Mesothelial cell of epicardium (in vitro differentiated cells): ENCODE results near the gene FBXL14. TPM values are rescaled to one million over a fixed set of nuclear protein-coding genes. Genes with fewer than 3 reads are reported as not detected.

Source experiments
- DNase-seq, 2 experiments: peaks; one replicate each; pipeline ENCODE4 v3.0.0; 2021; ENCODE audit warnings: low spot score in 2 of 2; ENCODE audit not compliant: unreplicated experiment in 2 of 2
- H3K27ac Mint-ChIP-seq: 2 replicates; pipeline ENCODE4 v1.8.0; 2021; ENCODE audit warnings: mixed read lengths
- H3K27me3 Mint-ChIP-seq: 2 replicates; pipeline ENCODE4 v1.8.0; 2021; ENCODE audit warnings: low read depth, mixed read lengths
- H3K36me3 Mint-ChIP-seq: 2 replicates; pipeline ENCODE4 v1.8.0; 2021; ENCODE audit warnings: mixed read lengths
- H3K4me1 Mint-ChIP-seq: 2 replicates; pipeline ENCODE4 v1.8.0; 2021; ENCODE audit warnings: mixed read lengths
- H3K4me3 Mint-ChIP-seq: 2 replicates; pipeline ENCODE4 v1.8.0; 2021; ENCODE audit warnings: mild to moderate bottlenecking, moderate library complexity, mixed read lengths
- H3K9me3 Mint-ChIP-seq: 2 replicates; pipeline ENCODE4 v1.8.0; 2021; ENCODE audit warnings: mixed read lengths
- total RNA-seq: library from RNA; stranded (reverse); gene quantifications from 3 replicates; pipeline ENCODE4 v1.2.1, GENCODE V29; 2021
- TF ChIP-seq, protein P1 (sequence below): fragments of 200-600 bp; sonication (generic); IDR thresholded peaks from one replicate; pipeline ENCODE4 v1.5.0; 2021; ENCODE audit warnings: antibody characterized with exemption; ENCODE audit not compliant: unreplicated experiment

The FBXL14 gene
- total RNA-seq, 1 donor from 2014 or later = 14.8 TPM

DNA sequence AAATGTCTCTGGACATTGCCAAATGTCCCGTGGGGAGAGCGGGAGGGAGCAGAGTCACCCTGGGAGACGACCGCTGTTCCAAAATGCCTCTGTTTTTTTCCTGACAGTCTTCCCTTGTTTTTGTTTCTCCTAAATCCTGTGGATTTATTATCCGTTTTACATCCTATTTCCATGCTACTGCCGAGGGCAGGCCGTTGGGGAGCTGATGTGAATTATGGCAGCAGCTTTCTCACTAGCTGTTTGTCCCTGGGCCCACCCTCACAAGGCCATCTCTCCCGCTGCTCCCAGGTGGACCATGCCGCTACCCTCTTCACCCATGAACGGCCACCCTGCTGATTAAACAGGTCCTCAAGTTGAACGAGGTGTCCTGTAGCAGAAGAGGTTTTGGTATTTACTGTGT is 55.2 kb downstream of the FBXL14 start:
- no peak overlapping the region for H3K27ac Mint-ChIP-seq
- no peak for DNase-seq

DNA sequence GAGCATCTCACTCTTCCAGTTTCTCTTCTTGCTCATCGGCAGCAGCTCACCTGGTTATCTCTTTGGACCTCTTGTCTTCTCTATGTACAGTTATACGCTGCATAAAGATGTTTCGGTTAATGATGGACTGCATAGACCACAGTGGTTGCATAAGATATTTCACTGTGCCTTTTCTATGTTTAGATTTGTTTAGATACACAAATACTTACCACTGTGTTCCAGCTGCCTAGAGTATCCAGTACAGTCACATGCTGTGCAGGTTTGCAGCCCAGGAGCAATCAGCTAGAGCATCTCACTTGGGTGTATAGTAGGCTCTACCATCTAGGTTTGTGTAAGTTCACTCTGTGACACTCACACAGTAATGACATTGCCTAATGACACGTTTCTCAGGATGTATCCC is 57.6 kb downstream of the FBXL14 start:
- TF ChIP-seq, protein P1, sequence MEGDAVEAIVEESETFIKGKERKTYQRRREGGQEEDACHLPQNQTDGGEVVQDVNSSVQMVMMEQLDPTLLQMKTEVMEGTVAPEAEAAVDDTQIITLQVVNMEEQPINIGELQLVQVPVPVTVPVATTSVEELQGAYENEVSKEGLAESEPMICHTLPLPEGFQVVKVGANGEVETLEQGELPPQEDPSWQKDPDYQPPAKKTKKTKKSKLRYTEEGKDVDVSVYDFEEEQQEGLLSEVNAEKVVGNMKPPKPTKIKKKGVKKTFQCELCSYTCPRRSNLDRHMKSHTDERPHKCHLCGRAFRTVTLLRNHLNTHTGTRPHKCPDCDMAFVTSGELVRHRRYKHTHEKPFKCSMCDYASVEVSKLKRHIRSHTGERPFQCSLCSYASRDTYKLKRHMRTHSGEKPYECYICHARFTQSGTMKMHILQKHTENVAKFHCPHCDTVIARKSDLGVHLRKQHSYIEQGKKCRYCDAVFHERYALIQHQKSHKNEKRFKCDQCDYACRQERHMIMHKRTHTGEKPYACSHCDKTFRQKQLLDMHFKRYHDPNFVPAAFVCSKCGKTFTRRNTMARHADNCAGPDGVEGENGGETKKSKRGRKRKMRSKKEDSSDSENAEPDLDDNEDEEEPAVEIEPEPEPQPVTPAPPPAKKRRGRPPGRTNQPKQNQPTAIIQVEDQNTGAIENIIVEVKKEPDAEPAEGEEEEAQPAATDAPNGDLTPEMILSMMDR = no peak
- no peak for DNase-seq
- Mint-ChIP-seq H3K4me3 (no peak overlapping the region), H3K27me3 (peaks cover 48% of the 10 kb centered on the region), H3K36me3 (no peaks in the 10 kb centered on the region), H3K27ac (no peak overlapping the region), H3K9me3 (no peaks in the 10 kb centered on the region), H3K4me1 (peaks cover 19% of the 10 kb centered on the region)

More for the DNA sequence above, 55.2 kb downstream of the FBXL14 start:
- peaks cover 10% of the 10 kb centered on the region for H3K9me3 Mint-ChIP-seq
- peaks cover 25% of the 10 kb centered on the region for H3K27me3 Mint-ChIP-seq
- TF ChIP-seq, protein P1 = no peak
- no peak overlapping the region for H3K4me3 Mint-ChIP-seq
- H3K36me3 Mint-ChIP-seq = peaks cover 8% of the 10 kb centered on the region
- H3K4me1 Mint-ChIP-seq = no peaks in the 10 kb centered on the region

DNA sequence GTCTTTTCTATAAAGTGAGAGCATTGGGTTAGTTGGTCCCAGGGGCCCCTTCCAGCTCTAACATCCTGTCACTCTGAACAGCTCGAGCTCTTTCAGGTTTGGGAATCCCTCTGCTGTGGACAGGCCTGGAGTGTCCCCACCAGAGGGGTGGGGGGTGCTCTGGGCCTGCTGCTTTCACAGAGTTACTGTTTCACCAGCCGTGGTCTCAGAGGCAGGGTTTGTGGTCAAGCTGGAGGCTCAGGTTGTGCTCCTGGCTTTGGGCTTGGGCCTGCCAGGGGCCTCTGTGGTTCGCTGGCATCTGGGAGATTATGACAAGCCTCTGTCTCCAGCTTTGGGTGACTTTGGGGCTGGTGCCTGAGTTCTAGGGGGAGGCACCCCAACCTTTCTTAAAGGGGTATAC is 59.6 kb downstream of the FBXL14 start:
- H3K27ac Mint-ChIP-seq = no peak overlapping the region
- TF ChIP-seq, protein P1 = no peak
- H3K4me1 Mint-ChIP-seq = peaks cover 19% of the 10 kb centered on the region
- H3K9me3 Mint-ChIP-seq = no peaks in the 10 kb centered on the region
- no peak for DNase-seq
- peaks cover 53% of the 10 kb centered on the region for H3K27me3 Mint-ChIP-seq
- no peak overlapping the region for H3K4me3 Mint-ChIP-seq
- no peaks in the 10 kb centered on the region for H3K36me3 Mint-ChIP-seq

DNA sequence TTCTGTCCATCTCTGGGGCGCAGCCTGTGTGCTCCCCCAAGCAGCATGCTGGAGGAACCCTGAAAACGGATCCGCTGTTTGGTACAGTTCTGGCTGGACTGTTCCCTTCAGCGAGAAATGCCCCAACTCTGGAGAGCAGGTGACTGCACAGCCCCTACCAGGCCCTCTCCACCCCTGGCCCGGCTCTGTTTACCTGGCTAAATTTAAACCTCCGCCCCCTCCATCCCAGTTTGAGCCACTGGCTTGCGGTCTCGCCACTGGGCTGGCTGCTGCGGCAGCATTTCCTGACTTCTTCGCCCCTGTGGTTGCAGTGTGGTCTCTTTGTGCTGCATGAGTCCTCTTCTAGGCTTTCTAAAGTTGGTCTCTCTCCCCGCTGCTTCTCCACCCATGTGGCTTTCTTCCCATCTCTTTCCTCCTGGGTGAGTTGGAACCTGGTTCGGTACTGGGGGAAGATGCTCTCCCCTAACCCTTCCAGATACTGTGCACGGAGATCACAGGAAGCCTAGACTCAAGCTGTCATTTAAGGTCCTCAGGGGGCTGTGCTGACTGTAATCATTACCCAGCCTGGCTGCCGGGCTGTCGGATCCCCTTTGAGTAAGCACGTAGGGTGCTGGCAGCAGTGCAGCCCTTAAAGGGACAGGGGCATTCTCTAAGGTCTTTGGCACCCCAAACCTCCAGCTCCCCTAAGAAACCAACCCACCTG is 60.6 kb downstream of the FBXL14 start:
- H3K27me3 Mint-ChIP-seq = peaks cover 55% of the 10 kb centered on the region
- TF ChIP-seq, protein P1 = no peak
- H3K27ac Mint-ChIP-seq = no peak overlapping the region
- H3K36me3 Mint-ChIP-seq = no peaks in the 10 kb centered on the region
- H3K4me3 Mint-ChIP-seq = no peak overlapping the region
- peaks cover 23% of the 10 kb centered on the region for H3K4me1 Mint-ChIP-seq
- no peak for DNase-seq
- H3K9me3 Mint-ChIP-seq = no peaks in the 10 kb centered on the region

DNA sequence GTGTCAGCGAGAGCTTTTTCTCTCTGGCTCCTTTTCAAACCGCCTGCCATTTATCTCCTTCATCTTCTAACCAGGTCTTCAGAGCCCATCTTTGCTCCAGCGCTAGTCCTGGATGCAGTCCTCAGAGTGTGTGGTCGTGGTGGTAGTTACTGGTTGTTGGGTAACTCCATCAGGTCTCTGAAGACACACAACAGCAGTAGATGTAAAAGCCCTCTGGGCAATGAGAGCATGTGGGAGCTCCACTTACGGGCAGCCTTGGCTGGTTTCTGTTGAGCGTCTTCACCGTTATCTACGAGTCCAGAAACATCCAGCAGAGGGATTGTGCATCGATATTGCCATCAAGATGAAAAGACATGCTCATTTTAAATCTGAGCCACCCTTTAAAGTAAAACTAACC is 61.2 kb downstream of the FBXL14 start:
- Mint-ChIP-seq H3K36me3 (no peaks in the 10 kb centered on the region), H3K4me3 (no peak overlapping the region), H3K9me3 (no peaks in the 10 kb centered on the region), H3K27ac (no peak overlapping the region), H3K4me1 (peaks cover 23% of the 10 kb centered on the region), H3K27me3 (peaks cover 56% of the 10 kb centered on the region)
- no peak for DNase-seq
- TF ChIP-seq, protein P1 = no peak
